GF-D8 (cell line): ENCODE data around the gene IQSEC1.
A peak's percentile ranks its signal among the peaks of the same experiment; 100 is the strongest.

Experiments
- DNase-seq: peaks from one replicate; lab custom pipeline; 2025; lab: John Stamatoyannopoulos, UW

Gene IQSEC1

DNA sequence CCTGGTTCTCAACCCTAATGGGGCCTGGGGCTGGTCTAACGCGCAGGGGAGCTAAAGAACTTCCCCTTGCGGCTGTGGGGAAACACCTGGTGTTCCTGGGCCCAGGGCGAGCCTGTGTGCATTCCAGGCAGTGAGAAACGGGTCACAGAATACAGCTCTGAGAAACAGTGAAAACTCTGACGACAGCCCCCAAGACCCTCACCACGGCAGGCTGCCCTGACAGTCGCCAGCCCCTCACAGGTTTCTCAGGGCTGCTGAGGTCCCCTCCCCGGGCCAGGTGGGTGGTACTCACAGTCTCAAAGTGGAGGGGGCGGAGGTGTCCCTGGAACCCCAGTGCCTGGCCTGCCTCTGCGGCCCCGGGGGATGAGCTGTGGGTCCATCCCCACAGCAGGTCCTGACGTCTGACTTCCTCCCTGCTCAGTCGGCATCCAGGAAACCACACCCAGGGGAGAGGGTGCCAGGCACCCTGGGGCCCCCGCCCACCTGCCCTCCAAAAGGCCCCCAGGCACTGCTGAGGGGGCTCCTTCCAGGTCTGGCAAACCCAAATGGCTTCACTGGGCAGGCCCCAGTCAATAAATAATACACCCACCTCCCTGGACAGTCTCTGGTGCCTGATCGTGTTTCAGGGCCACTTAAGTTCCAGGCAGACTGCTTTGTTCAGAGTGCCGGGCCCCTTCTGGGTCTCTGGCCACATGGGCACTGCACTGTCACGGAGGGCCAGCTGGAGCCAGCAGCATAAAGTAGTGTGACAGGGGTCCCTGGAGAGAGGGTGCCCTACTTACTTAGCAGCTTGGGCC, 57.7 kb downstream of the IQSEC1 start:
- no peak for DNase-seq

DNA sequence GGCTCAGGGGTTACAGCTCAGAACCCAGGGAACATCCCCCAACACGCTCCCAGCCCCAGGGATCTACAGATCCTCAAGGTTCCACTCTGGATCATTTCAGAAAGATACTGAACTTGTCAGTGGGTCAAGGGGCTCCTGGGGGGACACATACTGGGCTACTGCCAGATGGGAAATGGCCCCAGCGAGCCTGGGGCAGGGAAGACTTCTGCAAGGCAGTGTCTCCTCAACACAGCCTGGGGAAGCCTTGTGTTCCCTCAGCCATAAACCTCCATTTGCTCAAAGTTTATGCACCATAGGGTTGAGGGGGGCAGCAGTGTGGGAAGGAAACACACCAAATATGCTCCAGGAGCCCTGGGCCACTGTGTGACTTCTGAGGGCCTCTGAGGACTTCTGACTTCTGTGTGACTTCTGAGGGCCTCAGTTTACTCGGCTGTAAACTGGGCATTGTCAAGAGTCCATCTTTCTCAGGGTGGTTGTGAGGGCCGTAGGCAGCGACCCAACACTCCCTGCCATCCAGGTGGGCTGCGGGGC, 58.4 kb downstream of the IQSEC1 start:
- no peak for DNase-seq

- DNase-seq = no peak
These were observed 59.1 kb downstream of the IQSEC1 start for GRCh38 chr3:13013994-13014754.

DNA sequence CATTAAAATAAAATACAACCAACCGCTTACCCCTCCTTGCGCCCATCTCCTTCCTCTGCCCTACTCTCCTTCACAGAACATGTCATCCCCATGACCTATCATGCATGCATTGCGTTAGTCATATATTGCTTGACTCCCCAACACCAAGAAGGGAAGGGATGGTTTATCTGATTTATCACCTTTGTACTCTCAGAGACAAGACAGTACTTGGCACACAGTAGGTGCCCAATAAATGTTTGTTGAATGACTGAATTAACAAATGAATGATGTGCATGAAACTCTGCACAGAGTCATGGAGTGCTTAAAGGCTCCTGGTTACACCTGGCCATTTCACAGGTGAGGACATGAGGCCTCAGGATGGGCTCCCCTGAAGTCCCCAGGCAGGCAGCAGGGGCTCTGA, 59.7 kb downstream of the IQSEC1 start:
- no peak for DNase-seq

GRCh38 chr3:13013151-13013561, 60.1 kb downstream of the IQSEC1 start:
- no peak for DNase-seq

DNA sequence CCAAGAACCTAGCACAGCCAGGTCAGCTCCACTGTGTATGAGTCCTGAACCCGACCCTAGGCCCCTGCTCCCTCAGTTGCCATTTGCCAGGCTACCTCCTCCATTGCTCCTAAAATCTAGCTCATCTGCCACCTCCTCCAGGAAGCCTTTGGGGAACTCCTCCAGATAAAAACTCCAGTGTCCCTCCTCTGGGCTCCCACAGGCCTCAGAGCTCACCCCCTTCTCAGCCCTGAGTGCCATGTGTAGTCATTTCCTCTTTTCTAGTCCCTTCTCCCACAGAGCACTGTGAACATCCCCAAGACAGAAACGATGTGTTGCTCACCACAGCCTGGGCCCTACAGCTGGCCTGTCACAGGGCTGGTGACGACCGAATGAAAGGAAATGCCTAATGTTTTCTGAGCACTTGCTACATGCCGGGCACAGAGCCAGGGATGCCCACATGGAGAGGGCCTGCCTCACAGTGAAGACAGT, 61.0 kb downstream of the IQSEC1 start:
- DNase-seq = peak; percentile 92

GRCh38 chr3:13011573-13012220, 61.5 kb downstream of the IQSEC1 start:
- DNase-seq = peak; percentile 90

DNA sequence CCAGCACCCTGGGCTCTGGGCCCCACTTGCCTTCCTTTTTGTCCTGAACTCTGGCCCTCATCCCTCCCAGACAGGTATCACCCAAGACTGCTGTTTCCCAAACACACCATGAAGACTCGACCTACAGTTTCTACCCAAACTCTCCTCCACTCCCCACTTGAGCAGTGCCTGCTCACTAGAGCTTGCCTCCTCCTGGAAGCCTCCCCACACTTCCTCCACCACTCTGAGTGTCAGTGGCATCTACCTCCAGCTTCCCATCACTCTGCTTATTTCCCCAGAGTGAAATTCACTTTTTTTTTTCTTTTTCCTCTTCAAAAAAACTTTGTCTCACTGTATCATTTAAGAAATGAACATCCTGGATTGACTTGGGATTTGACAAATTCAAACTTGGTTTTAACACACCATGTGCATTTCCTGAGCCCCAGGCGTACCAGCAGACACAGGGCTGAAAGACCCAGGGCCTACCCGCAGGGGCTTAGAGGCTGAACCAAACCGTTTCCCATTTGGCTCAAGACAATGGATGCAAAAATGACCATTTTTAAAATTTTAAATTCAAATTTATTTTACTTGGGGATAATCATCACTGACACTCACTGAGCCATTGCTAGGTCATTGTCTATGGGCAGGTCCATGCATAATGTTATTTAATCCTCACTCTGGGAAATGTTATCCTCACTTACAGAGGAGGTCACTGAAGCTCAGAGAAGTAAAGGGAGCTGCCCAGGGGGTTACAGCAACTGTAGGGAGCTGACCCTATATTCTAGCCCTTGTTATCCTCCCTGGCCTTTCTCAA, 62.3 kb downstream of the IQSEC1 start:
- DNase-seq = no peak

DNA sequence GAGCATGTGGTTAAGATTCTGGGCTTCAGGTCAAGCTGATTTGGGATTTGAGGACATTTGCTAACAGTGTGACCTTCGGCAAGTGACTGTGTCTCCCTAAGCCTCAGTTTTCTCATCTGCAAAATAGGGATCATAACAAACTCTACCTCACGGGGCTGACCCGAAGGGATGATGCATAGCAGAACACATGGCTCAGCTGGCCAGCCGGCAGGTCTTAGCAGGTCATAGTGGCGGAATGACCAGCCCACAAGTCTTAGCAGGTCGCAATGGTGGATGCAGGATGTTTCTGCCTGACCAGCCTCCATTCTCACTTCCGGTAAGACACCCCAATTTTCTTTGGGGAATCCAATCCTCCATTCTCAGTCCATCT, 63.3 kb downstream of the IQSEC1 start:
- DNase-seq = no peak

- DNase-seq = peak; percentile 82
These were observed 63.9 kb downstream of the IQSEC1 start for GRCh38 chr3:13009132-13009945.

DNA sequence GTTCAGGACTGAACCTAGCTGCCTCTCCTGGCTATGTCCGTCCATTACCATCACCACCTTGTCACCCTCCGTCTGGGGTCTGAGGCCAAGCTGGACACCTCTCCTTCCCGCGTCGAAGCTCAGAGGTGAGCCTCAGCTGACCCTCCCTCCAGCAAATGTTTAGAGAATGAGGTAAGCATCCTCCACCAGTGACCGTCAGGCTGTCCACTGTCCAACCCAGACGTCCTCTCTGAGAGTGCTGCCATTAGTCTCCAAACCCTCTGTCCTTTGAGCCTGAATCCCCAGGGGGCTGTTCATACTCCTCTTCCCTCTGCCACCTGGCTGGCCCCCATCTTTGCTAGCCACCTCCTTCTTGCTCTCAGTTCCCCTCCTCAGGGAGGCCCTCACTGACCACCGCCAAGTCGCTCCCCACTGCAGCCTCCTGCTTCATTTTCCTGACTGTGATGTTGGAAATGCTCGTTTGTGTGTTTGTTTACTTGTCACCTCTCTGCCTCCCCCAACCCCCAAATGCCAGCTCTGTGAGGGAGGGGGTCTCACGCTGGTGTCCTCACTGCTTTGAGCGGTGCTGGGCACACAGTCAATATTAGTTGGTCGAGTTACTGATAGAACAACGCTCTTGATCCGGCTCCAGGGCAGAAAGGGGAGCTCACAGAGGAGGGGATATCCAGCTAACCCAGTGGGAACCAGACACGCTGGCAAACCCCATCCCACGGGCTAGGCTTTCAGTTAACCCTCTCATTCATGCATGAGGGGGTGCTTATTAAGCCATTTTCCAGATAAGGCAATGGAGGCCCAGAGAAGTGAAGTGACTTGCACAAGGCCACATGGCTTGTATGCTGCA, 64.9 kb downstream of the IQSEC1 start:
- no peak for DNase-seq

- DNase-seq = no peak
These were observed 65.8 kb downstream of the IQSEC1 start for GRCh38 chr3:13007251-13007941.

- no peak for DNase-seq
These were observed 66.8 kb downstream of the IQSEC1 start for GRCh38 chr3:13006216-13006990.

GRCh38 chr3:13005301-13005700, 67.9 kb downstream of the IQSEC1 start:
- no peak for DNase-seq

DNA sequence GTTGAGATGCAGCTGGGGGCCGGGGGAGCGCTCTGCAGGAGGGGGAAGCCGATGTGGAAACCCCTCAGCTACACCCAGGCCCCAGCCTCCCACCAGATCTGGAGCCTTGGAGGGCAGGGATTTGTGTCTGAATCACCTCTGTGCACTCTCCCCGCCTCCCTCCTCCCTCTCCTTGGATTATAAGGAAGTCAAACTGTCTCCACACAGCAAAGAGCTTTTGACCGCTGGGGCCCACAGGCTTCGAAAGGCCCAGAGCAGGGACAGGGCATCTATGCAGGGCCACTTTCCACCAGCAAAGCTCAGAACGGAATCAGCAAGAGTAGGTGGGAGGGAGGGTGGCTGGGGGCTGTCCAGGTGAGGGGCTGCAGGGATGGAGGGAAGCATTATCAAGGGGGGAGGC, 68.9 kb downstream of the IQSEC1 start:
- DNase-seq = no peak

DNA sequence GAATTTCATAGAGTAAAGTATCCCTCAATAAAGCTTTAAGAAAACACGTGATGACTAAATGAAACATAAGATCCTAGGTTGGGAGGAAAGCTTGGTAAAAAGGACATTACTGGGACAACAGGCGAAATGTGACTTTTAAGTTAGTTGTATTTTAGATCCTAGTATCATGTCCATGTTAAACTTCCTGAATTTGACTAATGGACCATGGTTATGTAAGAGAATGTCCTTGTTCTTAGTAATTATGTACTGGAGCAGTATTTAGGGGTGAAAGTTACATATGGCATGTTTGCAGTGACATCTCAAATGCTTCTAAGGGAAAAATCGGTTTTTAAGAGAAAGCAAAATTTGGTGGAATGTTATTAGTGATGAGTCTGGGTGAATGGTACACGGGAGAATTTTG, 69.6 kb downstream of the IQSEC1 start:
- DNase-seq = no peak

GRCh38 chr3:13002398-13003124, 70.7 kb downstream of the IQSEC1 start:
- no peak for DNase-seq
